ENCODE results near the gene DGAT2.

GRCh38 chr11:75775056-75775455, 6.5 kb downstream of the DGAT2 start:
- TF ChIP-seq POLR2AphosphoS5 (IDR thresholded peaks at IDR 0.05; ENCODE audit: insufficient read depth in 1 of 2, low read depth in 1 of 2) = no peak
- TF ChIP-seq CTCF (IDR thresholded peaks at IDR 0.05) = no peak
- no peak for TF ChIP-seq POLR2A (IDR thresholded peaks at IDR 0.05)

Measured in vagina (tissue), 2 donors.